HepG2 (cell line): Measurements from ENCODE around the gene EIF5B. TPM values are rescaled to one million over a fixed set of nuclear protein-coding genes. Genes with fewer than 3 reads are reported as not detected.
A peak's percentile ranks its signal among the peaks of the same experiment; 100 is the strongest.

Experiments used
- BORCS8-MEF2B ChIP-seq: sonication (generic); formaldehyde crosslinking; IDR thresholded peaks from 2 replicates; pipeline ENCODE4 v1.8.0; 2022; ENCODE audit warnings: mild to moderate bottlenecking, missing genetic modification reagents
- EP300 ChIP-seq, 3 experiments: sonication (generic) in 1 of 3; formaldehyde crosslinking in 1 of 3; IDR thresholded peaks; 2 replicates each; pipeline versions ENCODE4 v1.5.1 to v1.6.1; 2011 to 2020; ENCODE audit warnings: low read depth in 2 of 3, low read length in 2 of 3, borderline replicate concordance in 1 of 3, improper control_type of control experiment in 1 of 3, mild to moderate bottlenecking in 1 of 3, missing genetic modification reagents in 1 of 3, moderate library complexity in 1 of 3
- EZH2 ChIP-seq: conservative IDR thresholded peaks from 2 replicates; pipeline ENCODE4 v1.6.1; 2012; ENCODE audit warnings: mild to moderate bottlenecking, low read depth, low read length, moderate library complexity
- HMG20A ChIP-seq: IDR thresholded peaks from 2 replicates; pipeline ENCODE4 v1.6.1; 2016; ENCODE audit warnings: borderline replicate concordance
- KLF11 ChIP-seq: IDR thresholded peaks from 2 replicates; pipeline ENCODE4 v1.6.1; 2016; ENCODE audit warnings: missing compliant biosample characterization
- MIER3 ChIP-seq: IDR thresholded peaks from 2 replicates; pipeline ENCODE4 v1.6.1; 2016; ENCODE audit warnings: missing compliant biosample characterization, borderline replicate concordance
- RFX5 ChIP-seq: IDR thresholded peaks from 2 replicates; pipeline ENCODE4 v1.6.1; 2011; ENCODE audit warnings: low read depth, low read length, improper control_type of control experiment
- SP4 ChIP-seq: sonication (generic); formaldehyde crosslinking; IDR thresholded peaks from 2 replicates; pipeline ENCODE4 v1.8.1; 2023; ENCODE audit warnings: mild to moderate bottlenecking, missing genetic modification reagents
- ZBTB7B ChIP-seq: sonication (generic); formaldehyde crosslinking; IDR thresholded peaks from 2 replicates; pipeline ENCODE4 v1.4.0; 2020; ENCODE audit warnings: missing genetic modification reagents
- ZNF235 ChIP-seq: sonication (generic); formaldehyde crosslinking; IDR thresholded peaks from 2 replicates; pipeline ENCODE4 v1.8.1; 2023; ENCODE audit warnings: mild to moderate bottlenecking, missing genetic modification reagents, borderline replicate concordance
- ZNF431 ChIP-seq: sonication (generic); formaldehyde crosslinking; IDR thresholded peaks from 2 replicates; pipeline ENCODE4 v1.9.0; 2022; ENCODE audit warnings: missing genetic modification reagents, low read depth, mild to moderate bottlenecking, borderline replicate concordance
- ZNF530 ChIP-seq: sonication (generic); formaldehyde crosslinking; IDR thresholded peaks from 2 replicates; pipeline ENCODE4 v1.5.0; 2020; ENCODE audit warnings: low read depth, mild to moderate bottlenecking, missing genetic modification reagents
- polyA plus RNA-seq, 8 experiments: library from polyadenylated mRNA; depleted of rRNA in 3 of 8; stranded (reverse) in 7 of 8; unstranded in 1 of 8; fragments of >200 nt; fragmentation: Illumina TruSeq in 4 of 8; extraction: Trizol in 4 of 8; gene quantifications; 2 replicates each; pipeline versions ENCODE4 v1.2.1 to v1.2.3, GENCODE V29; 2011 to 2016; ENCODE audit warnings: low read depth in 4 of 8, missing spikeins in 1 of 8, mixed read lengths in 1 of 8; ENCODE audit not compliant: insufficient read depth in 1 of 8
- total RNA-seq, 5 experiments: library from RNA; depleted of rRNA; stranded (reverse); fragments of >200 nt; fragmentation: Illumina TruSeq; extraction: Trizol; gene quantifications; 2 replicates each; pipeline ENCODE4 v1.2.3, GENCODE V29; 2016; ENCODE audit warnings: low read depth in 1 of 5
- TF ChIP-seq, protein P1 (sequence below): sonication (generic); formaldehyde crosslinking; IDR thresholded peaks from 2 replicates; pipeline ENCODE4 v1.4.0; 2020; ENCODE audit warnings: missing genetic modification reagents, borderline replicate concordance
- TF ChIP-seq, protein P2 (sequence below): IDR thresholded peaks from 2 replicates; pipeline ENCODE4 v1.6.1; 2016; ENCODE audit warnings: low read depth
- TF ChIP-seq, protein P3 (sequence below): sonication (generic); formaldehyde crosslinking; IDR thresholded peaks from 2 replicates; pipeline ENCODE4 v1.5.0; 2020; ENCODE audit warnings: mild to moderate bottlenecking, missing genetic modification reagents, borderline replicate concordance

Gene EIF5B
- total and polyA plus RNA-seq, 2 of the 13 experiments (the other 11 are each of a cell fraction or from before 2014, with no cell fraction given): 8.8 to 32.1 TPM

DNA sequence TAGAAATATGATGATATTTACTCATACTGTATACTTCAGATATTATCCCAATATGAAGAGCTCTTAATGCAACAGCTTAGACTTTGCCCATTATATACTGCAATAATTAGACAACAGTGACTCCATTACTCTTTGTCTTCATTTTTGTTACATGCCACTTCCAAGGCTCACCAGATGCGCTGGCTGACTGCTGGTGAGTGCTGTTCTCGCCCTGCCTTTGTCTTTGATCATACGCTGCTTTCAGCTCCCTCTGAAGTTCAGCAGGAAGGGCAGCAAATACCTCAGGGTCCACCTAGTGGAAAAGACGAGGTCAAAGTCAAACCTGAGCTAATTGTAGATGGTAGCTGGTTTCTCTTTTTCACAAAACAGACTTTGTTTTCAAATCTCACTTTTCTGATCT is 66.3 kb downstream of the EIF5B start (continued):
- TF ChIP-seq SP4 (CRISPR knock-in tag): no peak
- 0 out of 4 replicates have a peak, but pooled peaks of 1 of the 2 experiments have one; percentile 19 for TF ChIP-seq EP300 (IDR thresholded peaks at IDR 0.05; ENCODE audit: low read depth in 2 of 2, low read length in 2 of 2)
- TF ChIP-seq EP300 (CRISPR knock-in tag; IDR thresholded peaks at IDR 0.05; ENCODE audit: borderline replicate concordance): no peak
- TF ChIP-seq, protein P1, sequence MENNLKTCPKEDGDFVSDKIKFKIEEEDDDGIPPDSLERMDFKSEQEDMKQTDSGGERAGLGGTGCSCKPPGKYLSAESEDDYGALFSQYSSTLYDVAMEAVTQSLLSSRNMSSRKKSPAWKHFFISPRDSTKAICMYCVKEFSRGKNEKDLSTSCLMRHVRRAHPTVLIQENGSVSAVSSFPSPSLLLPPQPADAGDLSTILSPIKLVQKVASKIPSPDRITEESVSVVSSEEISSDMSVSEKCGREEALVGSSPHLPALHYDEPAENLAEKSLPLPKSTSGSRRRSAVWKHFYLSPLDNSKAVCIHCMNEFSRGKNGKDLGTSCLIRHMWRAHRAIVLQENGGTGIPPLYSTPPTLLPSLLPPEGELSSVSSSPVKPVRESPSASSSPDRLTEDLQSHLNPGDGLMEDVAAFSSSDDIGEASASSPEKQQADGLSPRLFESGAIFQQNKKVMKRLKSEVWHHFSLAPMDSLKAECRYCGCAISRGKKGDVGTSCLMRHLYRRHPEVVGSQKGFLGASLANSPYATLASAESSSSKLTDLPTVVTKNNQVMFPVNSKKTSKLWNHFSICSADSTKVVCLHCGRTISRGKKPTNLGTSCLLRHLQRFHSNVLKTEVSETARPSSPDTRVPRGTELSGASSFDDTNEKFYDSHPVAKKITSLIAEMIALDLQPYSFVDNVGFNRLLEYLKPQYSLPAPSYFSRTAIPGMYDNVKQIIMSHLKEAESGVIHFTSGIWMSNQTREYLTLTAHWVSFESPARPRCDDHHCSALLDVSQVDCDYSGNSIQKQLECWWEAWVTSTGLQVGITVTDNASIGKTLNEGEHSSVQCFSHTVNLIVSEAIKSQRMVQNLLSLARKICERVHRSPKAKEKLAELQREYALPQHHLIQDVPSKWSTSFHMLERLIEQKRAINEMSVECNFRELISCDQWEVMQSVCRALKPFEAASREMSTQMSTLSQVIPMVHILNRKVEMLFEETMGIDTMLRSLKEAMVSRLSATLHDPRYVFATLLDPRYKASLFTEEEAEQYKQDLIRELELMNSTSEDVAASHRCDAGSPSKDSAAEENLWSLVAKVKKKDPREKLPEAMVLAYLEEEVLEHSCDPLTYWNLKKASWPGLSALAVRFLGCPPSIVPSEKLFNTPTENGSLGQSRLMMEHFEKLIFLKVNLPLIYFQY: no peak
- TF ChIP-seq ZNF530: no peak
- TF ChIP-seq ZBTB7B (CRISPR knock-in tag): no peak
- TF ChIP-seq, protein P2, sequence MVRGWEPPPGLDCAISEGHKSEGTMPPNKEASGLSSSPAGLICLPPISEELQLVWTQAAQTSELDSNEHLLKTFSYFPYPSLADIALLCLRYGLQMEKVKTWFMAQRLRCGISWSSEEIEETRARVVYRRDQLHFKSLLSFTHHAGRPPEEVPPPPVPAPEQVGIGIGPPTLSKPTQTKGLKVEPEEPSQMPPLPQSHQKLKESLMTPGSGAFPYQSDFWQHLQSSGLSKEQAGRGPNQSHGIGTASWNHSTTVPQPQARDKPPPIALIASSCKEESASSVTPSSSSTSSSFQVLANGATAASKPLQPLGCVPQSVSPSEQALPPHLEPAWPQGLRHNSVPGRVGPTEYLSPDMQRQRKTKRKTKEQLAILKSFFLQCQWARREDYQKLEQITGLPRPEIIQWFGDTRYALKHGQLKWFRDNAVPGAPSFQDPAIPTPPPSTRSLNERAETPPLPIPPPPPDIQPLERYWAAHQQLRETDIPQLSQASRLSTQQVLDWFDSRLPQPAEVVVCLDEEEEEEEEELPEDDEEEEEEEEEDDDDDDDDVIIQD (CRISPR knock-in tag): peak; percentile 70; the same call in 1 of the 2 replicates
- TF ChIP-seq BORCS8-MEF2B (CRISPR knock-in tag): no peak
- no peak for TF ChIP-seq HMG20A (CRISPR knock-in tag)
- peak; percentile 20; the same call in 1 of the 2 replicates for TF ChIP-seq MIER3 (CRISPR knock-in tag)
- TF ChIP-seq RFX5: no peak
- TF ChIP-seq KLF11 (CRISPR knock-in tag): 0 out of 2 replicates have a peak, but pooled peaks have one; percentile 18
- TF ChIP-seq, protein P3, sequence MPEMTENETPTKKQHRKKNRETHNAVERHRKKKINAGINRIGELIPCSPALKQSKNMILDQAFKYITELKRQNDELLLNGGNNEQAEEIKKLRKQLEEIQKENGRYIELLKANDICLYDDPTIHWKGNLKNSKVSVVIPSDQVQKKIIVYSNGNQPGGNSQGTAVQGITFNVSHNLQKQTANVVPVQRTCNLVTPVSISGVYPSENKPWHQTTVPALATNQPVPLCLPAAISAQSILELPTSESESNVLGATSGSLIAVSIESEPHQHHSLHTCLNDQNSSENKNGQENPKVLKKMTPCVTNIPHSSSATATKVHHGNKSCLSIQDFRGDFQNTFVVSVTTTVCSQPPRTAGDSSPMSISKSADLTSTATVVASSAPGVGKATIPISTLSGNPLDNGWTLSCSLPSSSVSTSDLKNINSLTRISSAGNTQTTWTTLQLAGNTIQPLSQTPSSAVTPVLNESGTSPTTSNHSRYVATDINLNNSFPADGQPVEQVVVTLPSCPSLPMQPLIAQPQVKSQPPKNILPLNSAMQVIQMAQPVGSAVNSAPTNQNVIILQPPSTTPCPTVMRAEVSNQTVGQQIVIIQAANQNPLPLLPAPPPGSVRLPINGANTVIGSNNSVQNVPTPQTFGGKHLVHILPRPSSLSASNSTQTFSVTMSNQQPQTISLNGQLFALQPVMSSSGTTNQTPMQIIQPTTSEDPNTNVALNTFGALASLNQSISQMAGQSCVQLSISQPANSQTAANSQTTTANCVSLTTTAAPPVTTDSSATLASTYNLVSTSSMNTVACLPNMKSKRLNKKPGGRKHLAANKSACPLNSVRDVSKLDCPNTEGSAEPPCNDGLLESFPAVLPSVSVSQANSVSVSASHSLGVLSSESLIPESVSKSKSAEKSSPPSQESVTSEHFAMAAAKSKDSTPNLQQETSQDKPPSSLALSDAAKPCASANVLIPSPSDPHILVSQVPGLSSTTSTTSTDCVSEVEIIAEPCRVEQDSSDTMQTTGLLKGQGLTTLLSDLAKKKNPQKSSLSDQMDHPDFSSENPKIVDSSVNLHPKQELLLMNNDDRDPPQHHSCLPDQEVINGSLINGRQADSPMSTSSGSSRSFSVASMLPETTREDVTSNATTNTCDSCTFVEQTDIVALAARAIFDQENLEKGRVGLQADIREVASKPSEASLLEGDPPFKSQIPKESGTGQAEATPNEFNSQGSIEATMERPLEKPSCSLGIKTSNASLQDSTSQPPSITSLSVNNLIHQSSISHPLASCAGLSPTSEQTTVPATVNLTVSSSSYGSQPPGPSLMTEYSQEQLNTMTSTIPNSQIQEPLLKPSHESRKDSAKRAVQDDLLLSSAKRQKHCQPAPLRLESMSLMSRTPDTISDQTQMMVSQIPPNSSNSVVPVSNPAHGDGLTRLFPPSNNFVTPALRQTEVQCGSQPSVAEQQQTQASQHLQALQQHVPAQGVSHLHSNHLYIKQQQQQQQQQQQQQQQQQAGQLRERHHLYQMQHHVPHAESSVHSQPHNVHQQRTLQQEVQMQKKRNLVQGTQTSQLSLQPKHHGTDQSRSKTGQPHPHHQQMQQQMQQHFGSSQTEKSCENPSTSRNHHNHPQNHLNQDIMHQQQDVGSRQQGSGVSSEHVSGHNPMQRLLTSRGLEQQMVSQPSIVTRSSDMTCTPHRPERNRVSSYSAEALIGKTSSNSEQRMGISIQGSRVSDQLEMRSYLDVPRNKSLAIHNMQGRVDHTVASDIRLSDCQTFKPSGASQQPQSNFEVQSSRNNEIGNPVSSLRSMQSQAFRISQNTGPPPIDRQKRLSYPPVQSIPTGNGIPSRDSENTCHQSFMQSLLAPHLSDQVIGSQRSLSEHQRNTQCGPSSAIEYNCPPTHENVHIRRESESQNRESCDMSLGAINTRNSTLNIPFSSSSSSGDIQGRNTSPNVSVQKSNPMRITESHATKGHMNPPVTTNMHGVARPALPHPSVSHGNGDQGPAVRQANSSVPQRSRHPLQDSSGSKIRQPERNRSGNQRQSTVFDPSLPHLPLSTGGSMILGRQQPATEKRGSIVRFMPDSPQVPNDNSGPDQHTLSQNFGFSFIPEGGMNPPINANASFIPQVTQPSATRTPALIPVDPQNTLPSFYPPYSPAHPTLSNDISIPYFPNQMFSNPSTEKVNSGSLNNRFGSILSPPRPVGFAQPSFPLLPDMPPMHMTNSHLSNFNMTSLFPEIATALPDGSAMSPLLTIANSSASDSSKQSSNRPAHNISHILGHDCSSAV (CRISPR knock-in tag): no peak
- no peak for TF ChIP-seq ZNF431 (CRISPR knock-in tag)
- TF ChIP-seq EZH2: no peak
- no peak for TF ChIP-seq ZNF235 (CRISPR knock-in tag)
